HG02623 (cell line): ENCODE results near the gene BEST3.
"Not testable (repeated sequence)": the region's sequence is repeated elsewhere in the genome, so short reads cannot be mapped to it uniquely, and the experiment has no call there.

ENCODE experiments used
- ATAC-seq: cut with Tn5 transposase; IDR thresholded peaks from one replicate; pipeline ENCODE4 v1.9.1; 2021; ENCODE audit warnings: moderate library complexity; ENCODE audit not compliant: unreplicated experiment

The BEST3 gene

GRCh38 chr12:69604275-69604674, 94.8 kb downstream of the BEST3 start:
- ATAC-seq: not testable (repeated sequence)
